H1 (cell line): Measurements from ENCODE around the gene XYLB.

Experiments used
- CBX5 ChIP-seq: fragments of 300-800, 300-1000 bp; sonication (generic); IDR thresholded peaks from 2 replicates; pipeline ENCODE4 v1.7.1; 2016; ENCODE audit warnings: antibody characterized with exemption, low read length, low read depth
- CEBPB ChIP-seq: IDR thresholded peaks from 2 replicates; pipeline ENCODE4 v1.6.1; 2012; ENCODE audit warnings: low read depth, low read length
- EP300 ChIP-seq, 2 experiments: IDR thresholded peaks; 1 replicate in 1 of 2; 2 replicates in 1 of 2; pipeline ENCODE4 v1.6.1; 2011 to 2012; ENCODE audit warnings: low read depth in 2 of 2, low read length in 2 of 2, mild to moderate bottlenecking in 2 of 2, borderline replicate concordance in 1 of 2, inconsistent platforms in 1 of 2, moderate library complexity in 1 of 2
- RFX5 ChIP-seq: IDR thresholded peaks from 2 replicates; pipeline ENCODE4 v1.6.1; 2011; ENCODE audit warnings: low read depth, low read length, improper control_type of control experiment, borderline replicate concordance
- TF ChIP-seq, protein P1 (sequence below): IDR thresholded peaks from 2 replicates; pipeline ENCODE4 v1.6.1; 2012; ENCODE audit warnings: inconsistent platforms
- TF ChIP-seq, protein P2 (sequence below), 3 experiments: IDR thresholded peaks; 1 replicate in 2 of 3; 2 replicates in 1 of 3; pipeline versions ENCODE4 v1.5.1 to v1.6.1; 2011; ENCODE audit warnings: low read length in 3 of 3, mild to moderate bottlenecking in 3 of 3, inconsistent platforms in 2 of 3, low read depth in 1 of 3, moderate library complexity in 1 of 3; ENCODE audit not compliant: insufficient read depth in 1 of 3; ENCODE audit errors: control extremely low read depth in 1 of 3

DNA sequence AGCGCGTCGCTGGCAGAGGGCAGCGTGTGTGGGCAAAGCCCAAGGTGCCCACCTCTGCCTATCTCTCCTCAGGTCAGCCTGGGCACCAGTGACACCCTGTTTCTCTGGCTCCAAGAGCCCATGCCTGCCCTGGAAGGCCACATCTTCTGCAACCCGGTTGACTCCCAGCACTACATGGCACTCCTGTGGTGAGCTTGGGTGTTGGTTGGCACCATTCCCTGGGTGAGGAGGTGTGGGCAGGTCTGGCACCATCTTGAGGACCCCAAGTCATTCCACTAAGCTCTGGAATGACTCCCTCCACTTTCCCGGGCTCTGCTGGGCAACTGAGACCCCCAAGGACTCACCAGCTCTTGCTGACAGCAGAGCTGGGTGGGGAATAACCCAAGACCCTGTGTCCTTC, 28.5 kb downstream of the XYLB start:
- TF ChIP-seq, protein P1, sequence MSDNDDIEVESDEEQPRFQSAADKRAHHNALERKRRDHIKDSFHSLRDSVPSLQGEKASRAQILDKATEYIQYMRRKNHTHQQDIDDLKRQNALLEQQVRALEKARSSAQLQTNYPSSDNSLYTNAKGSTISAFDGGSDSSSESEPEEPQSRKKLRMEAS = no peak
- TF ChIP-seq, protein P2, sequence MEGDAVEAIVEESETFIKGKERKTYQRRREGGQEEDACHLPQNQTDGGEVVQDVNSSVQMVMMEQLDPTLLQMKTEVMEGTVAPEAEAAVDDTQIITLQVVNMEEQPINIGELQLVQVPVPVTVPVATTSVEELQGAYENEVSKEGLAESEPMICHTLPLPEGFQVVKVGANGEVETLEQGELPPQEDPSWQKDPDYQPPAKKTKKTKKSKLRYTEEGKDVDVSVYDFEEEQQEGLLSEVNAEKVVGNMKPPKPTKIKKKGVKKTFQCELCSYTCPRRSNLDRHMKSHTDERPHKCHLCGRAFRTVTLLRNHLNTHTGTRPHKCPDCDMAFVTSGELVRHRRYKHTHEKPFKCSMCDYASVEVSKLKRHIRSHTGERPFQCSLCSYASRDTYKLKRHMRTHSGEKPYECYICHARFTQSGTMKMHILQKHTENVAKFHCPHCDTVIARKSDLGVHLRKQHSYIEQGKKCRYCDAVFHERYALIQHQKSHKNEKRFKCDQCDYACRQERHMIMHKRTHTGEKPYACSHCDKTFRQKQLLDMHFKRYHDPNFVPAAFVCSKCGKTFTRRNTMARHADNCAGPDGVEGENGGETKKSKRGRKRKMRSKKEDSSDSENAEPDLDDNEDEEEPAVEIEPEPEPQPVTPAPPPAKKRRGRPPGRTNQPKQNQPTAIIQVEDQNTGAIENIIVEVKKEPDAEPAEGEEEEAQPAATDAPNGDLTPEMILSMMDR (IDR thresholded peaks at IDR 0.05; ENCODE audit: control extremely low read depth in 1 of 3, insufficient read depth in 1 of 3, low read depth in 1 of 3, low read length in 3 of 3) = peak in 1 of 3 experiments; percentile 14; a peak in 1 of 4 replicates
- no peak for TF ChIP-seq EP300 (IDR thresholded peaks at IDR 0.05; ENCODE audit: borderline replicate concordance in 1 of 2, low read depth in 2 of 2, low read length in 2 of 2)
- TF ChIP-seq RFX5 = no peak
- no peak for TF ChIP-seq CBX5
- no peak for TF ChIP-seq CEBPB
